ENCODE results near the gene GARNL3. TPM values are rescaled to one million over a fixed set of nuclear protein-coding genes. Genes with fewer than 3 reads are reported as not detected.

The GARNL3 gene
- total and polyA plus RNA-seq, 7 donors, result 1.2 to 4.8 (median 2.2) TPM

DNA sequence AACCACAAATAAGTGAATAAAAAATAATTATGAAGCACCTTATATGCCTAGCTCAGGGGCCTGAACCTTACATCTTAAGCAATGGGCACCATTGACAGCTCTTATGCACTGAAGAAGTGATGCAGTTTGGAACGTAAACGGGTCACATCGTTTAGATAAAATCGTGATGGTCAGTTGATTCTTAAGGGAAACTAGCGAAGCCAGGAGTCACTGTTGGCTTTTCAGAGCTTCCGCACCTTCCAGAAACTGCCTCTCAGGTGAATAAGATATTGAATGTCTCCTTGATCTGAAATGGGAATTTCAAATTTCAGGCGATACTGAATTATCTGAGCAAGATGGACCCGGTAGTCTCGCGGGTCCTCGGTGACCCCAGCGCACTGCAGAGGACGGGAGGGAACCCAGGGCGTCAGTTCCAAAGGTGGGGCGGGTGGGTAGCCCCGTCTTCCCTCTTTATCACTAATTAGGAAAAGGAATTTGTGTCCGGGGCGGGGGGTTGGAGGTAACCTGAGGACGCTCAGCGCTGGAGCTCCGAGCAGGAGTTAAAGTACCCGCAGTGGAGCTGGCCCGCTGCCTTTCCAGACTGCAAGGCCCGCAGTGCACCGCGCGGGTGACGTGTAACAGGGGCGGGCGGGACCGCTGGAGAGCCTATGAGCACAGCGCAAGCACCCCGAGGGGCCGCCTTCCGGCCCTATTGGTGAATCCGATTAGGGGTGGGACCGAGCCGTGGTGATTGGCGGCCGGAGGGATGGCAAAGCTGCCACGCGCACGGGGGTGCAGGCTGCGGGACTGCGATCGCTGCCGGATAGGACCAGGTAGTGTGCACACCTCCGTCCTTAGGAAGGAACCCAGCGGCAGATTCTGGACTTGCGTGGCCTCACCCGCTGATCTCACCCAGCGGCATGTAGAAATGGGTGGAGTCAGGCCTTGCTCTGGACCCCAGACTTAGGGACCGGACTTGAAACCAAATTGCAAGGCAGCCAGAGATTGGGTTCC lies 19.7 kb upstream of the GARNL3 start:
- TF ChIP-seq, protein P1, sequence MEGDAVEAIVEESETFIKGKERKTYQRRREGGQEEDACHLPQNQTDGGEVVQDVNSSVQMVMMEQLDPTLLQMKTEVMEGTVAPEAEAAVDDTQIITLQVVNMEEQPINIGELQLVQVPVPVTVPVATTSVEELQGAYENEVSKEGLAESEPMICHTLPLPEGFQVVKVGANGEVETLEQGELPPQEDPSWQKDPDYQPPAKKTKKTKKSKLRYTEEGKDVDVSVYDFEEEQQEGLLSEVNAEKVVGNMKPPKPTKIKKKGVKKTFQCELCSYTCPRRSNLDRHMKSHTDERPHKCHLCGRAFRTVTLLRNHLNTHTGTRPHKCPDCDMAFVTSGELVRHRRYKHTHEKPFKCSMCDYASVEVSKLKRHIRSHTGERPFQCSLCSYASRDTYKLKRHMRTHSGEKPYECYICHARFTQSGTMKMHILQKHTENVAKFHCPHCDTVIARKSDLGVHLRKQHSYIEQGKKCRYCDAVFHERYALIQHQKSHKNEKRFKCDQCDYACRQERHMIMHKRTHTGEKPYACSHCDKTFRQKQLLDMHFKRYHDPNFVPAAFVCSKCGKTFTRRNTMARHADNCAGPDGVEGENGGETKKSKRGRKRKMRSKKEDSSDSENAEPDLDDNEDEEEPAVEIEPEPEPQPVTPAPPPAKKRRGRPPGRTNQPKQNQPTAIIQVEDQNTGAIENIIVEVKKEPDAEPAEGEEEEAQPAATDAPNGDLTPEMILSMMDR (IDR thresholded peaks at IDR 0.05), result no peak
- Histone ChIP-seq H3K27me3 (ENCODE audit: insufficient read depth in 3 of 3, low read length in 2 of 3) (no peaks in the 10 kb centered on the region), H3K4me3 (peak overlapping the region; percentile 80), H3K9me3 (no peaks in the 10 kb centered on the region), H3K27ac (peak overlapping the region; percentile 79), H3K4me1 (peaks cover 5% of the 10 kb centered on the region), H3K36me3 (ENCODE audit: insufficient read depth in 1 of 2, low read depth in 1 of 2) (peaks cover 0 to 4% of the 10 kb centered on the region in 2 donors)
- 4 to 6% (median 5%) methylated on average over 53 of the region's 53 CpGs for WGBS, 3 donors
- intact Hi-C loops (cut with DNase I), result no loop called here
- ATAC-seq (peak; percentile 100), DNase-seq (peak; percentile 99)

DNA sequence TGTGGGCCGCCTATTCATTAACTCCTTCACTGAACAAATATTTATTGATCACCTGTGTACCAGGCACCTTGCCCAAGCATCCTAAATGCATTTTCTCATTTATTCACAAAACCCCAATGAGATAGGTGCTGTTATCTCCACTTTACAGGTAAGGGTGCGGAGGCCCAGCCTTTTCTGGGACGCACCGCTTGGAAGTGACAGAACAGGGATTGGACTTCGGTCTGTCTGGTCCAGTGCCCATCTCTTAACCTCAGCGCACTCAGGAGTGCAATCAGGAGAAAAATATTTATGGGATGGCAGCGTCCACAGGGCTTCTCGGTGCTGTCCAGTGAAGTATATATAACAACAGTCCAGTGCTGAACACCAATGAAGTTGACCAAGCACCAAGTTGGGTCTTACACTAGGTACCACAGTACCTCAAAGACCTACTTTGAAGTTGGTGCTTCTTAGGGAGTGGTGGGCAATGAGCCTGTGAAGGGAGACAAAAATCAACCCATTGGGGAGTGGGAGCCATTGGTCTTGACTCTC lies 18.9 kb upstream of the GARNL3 start:
- Histone ChIP-seq H3K36me3 (ENCODE audit: insufficient read depth in 1 of 2, low read depth in 1 of 2) (peaks cover 0 to 4% of the 10 kb centered on the region in 2 donors), H3K4me1 (peaks cover 5% of the 10 kb centered on the region), H3K4me3 (peak overlapping the region; percentile 80), H3K27me3 (ENCODE audit: insufficient read depth in 3 of 3, low read length in 2 of 3) (no peaks in the 10 kb centered on the region), H3K9me3 (no peaks in the 10 kb centered on the region), H3K27ac (no peak overlapping the region)
- intact Hi-C loops (cut with DNase I), result no loop called here
- TF ChIP-seq, protein P1 (IDR thresholded peaks at IDR 0.05), result no peak
- no peak for DNase-seq
- WGBS, 3 donors, result 74 to 80% (median 76%) methylated on average over 8 of the region's 8 CpGs
- ATAC-seq, result no peak

DNA sequence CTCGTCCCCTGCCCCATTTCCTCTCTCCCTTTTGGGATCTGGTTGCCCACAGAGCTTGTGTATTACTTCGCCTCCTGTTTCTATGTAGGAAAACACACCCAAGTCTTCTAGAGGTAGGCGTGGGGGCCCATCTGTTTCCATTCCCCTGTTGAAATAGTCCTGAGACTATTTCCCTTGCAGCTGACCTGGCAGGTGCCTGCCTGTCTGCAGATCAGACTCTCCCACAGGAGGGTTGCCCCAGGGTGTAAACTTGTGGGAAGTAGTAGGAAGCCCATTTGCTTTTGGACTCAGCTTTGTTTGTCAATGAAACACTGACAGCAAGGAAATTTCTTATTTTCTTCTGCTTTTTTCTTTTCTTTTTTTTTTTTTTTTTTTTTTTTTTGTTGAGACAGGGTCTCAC lies 16.3 kb upstream of the GARNL3 start:
- Histone ChIP-seq H3K9me3 (no peaks in the 10 kb centered on the region), H3K27me3 (ENCODE audit: insufficient read depth in 3 of 3, low read length in 2 of 3) (no peaks in the 10 kb centered on the region), H3K27ac (no peak overlapping the region), H3K4me1 (peaks cover 12% of the 10 kb centered on the region), H3K4me3 (no peak overlapping the region), H3K36me3 (ENCODE audit: insufficient read depth in 1 of 2, low read depth in 1 of 2) (peaks cover 0 to 2% of the 10 kb centered on the region in 2 donors)
- intact Hi-C loops (cut with DNase I), result no loop called here
- ATAC-seq, result no peak
- TF ChIP-seq, protein P1 (IDR thresholded peaks at IDR 0.05), result no peak
- 90 to 94% (median 92%) methylated on average over 3 of the region's 3 CpGs for WGBS, 3 donors
- DNase-seq, result no peak

DNA sequence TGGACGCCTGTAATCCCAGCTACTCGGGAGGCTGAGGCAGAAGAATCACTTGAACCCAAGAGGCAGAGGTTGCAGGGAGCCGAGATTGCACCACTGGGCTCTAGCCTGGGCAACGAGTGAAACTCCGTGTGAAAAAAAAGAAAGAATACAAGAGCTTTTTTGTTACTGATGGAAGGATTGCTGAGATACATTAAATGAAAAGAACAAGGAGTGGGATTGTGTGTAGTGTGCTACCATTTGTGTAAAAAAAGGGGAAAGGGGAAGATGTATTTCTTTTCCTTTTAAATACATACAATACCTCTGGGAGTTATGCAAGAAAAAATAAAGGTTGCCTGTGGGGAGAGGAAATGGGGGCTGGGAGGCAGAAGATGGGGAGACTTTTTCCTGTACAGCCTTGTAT lies 14.7 kb upstream of the GARNL3 start:
- intact Hi-C loops (cut with DNase I), result no loop called here

More for the DNA sequence above, 14.7 kb upstream of the GARNL3 start:
- ATAC-seq (no peak), DNase-seq (no peak)
- no peaks in the 10 kb centered on the region for H3K36me3 ChIP-seq (ENCODE audit: insufficient read depth in 1 of 2, low read depth in 1 of 2)
- no peaks in the 10 kb centered on the region for H3K9me3 ChIP-seq
- peaks cover 12% of the 10 kb centered on the region for H3K4me1 ChIP-seq
- 89 to 95% (median 89%) methylated on average over 5 of the region's 5 CpGs for WGBS, 3 donors
- no peak overlapping the region for H3K27ac ChIP-seq
- no peak overlapping the region for H3K4me3 ChIP-seq
- H3K27me3 ChIP-seq (ENCODE audit: insufficient read depth in 3 of 3, low read length in 2 of 3), result no peaks in the 10 kb centered on the region
- TF ChIP-seq, protein P1 (IDR thresholded peaks at IDR 0.05), result no peak

All from psoas muscle (tissue), 8 donors.